Heart left ventricle (tissue), 13 donors: ENCODE results near the gene KDM6B.

Experiments used
- POLR2A ChIP-seq, 2 donors: fragments of 450-650 bp; IDR thresholded peaks; one replicate each; pipeline ENCODE4 v1.6.1; 2017; ENCODE audit warnings: antibody characterized with exemption in 2 of 2, mild to moderate bottlenecking in 2 of 2, moderate library complexity in 2 of 2
- TF ChIP-seq, protein P1 (sequence below), 12 donors: fragments of 200-600 bp; sonication (generic) in 4 of 12; IDR thresholded peaks; one replicate each; pipeline versions ENCODE4 v1.5.0 to v1.8.0; 2018 to 2022; ENCODE audit warnings: antibody characterized with exemption in 12 of 12, mild to moderate bottlenecking in 5 of 12
- donor health status: ischemic (EF 13 %, LVEDD 7.1; RV severe dilation, severe dysfunction).
- donor health status: DM: no; HTN: yes; CAD: no.
- donor health status: DM: no; HTN: no; CAD: no.
- donor health status: ischemic (EF 25% LVEDD 6.9; RV normal size, moderate dysfunction).
- donor health status: ischemic (EF 25% LVEDD 5.7; RV mildly dilated, moderate dysfunction).
- donor health status: ischemic (EF 35%, LVEDD 5.7; RV mildly dilated, moderate dysfunction).
- donor health status: nonischemic (EF 11% LVEDD 7.7; RV severe dilation, severe dysfunction).
- donor health status: DM: yes; HTN: yes; CAD: no.
- donor health status: PGD.
- donor health status: ischemic (EF 29% LVEDD 5.4; RV normal size, mild dysfunction).
- donor health status: nonischemic (EF 23%, LVEDD 6.1; RV moderate dilation, normal function).

DNA sequence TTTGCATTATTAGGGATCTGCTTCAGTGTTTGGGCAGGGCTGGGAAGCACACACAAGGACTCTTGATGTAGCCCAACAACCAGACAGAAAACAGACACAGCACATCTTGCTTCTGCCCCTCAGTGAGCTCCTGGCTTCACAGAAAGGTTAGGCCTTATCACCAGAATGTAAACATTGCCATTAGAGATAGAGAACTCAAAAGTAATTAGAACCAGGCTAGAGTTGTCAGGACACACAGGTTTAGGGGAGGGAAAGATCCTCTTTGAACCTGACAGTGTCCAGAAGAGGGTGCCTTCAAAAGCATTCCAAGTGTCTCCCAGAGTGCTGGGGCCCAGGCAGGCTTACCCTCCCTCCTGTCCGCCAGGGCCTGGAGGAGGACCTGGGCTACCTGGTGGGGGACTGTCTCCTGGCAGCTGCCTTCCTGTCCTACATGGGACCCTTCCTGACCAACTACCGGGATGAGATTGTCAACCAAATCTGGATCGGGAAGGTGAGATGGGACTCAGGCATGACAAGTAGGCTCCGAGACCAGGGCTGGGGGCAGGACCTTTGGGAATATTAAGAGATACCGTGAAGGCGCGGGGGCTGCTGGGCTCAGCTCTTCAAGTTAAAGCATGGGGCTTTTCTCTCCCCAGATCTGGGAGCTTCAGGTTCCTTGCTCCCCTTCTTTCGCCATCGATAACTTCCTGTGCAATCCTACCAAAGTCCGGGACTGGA lies 16.9 kb upstream of the KDM6B start:
- TF ChIP-seq, protein P1, sequence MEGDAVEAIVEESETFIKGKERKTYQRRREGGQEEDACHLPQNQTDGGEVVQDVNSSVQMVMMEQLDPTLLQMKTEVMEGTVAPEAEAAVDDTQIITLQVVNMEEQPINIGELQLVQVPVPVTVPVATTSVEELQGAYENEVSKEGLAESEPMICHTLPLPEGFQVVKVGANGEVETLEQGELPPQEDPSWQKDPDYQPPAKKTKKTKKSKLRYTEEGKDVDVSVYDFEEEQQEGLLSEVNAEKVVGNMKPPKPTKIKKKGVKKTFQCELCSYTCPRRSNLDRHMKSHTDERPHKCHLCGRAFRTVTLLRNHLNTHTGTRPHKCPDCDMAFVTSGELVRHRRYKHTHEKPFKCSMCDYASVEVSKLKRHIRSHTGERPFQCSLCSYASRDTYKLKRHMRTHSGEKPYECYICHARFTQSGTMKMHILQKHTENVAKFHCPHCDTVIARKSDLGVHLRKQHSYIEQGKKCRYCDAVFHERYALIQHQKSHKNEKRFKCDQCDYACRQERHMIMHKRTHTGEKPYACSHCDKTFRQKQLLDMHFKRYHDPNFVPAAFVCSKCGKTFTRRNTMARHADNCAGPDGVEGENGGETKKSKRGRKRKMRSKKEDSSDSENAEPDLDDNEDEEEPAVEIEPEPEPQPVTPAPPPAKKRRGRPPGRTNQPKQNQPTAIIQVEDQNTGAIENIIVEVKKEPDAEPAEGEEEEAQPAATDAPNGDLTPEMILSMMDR (IDR thresholded peaks at IDR 0.05): no peak
- no peak for TF ChIP-seq POLR2A (IDR thresholded peaks at IDR 0.05)
